ENCODE data around the gene TADA3. TPM values are rescaled to one million over a fixed set of nuclear protein-coding genes. Genes with fewer than 3 reads are reported as not detected.

The TADA3 gene
- total RNA-seq, 1 donor from 2014 or later, result 63.4 TPM

GRCh38 chr3:9769012-9769411 is 23.3 kb downstream of the TADA3 start:
- TF ChIP-seq, protein P1, sequence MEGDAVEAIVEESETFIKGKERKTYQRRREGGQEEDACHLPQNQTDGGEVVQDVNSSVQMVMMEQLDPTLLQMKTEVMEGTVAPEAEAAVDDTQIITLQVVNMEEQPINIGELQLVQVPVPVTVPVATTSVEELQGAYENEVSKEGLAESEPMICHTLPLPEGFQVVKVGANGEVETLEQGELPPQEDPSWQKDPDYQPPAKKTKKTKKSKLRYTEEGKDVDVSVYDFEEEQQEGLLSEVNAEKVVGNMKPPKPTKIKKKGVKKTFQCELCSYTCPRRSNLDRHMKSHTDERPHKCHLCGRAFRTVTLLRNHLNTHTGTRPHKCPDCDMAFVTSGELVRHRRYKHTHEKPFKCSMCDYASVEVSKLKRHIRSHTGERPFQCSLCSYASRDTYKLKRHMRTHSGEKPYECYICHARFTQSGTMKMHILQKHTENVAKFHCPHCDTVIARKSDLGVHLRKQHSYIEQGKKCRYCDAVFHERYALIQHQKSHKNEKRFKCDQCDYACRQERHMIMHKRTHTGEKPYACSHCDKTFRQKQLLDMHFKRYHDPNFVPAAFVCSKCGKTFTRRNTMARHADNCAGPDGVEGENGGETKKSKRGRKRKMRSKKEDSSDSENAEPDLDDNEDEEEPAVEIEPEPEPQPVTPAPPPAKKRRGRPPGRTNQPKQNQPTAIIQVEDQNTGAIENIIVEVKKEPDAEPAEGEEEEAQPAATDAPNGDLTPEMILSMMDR (IDR thresholded peaks at IDR 0.05), result no peak
- Mint-ChIP-seq H3K36me3 (ENCODE audit: unreplicated experiment) (no peaks in the 10 kb centered on the region), H3K4me1 (ENCODE audit: unreplicated experiment) (peaks cover 29% of the 10 kb centered on the region), H3K27me3 (ENCODE audit: unreplicated experiment) (no peaks in the 10 kb centered on the region), H3K4me3 (ENCODE audit: unreplicated experiment) (peak overlapping the region; percentile 73), H3K27ac (ENCODE audit: unreplicated experiment) (peak overlapping the region; percentile 52), H3K9me3 (ENCODE audit: unreplicated experiment) (no peaks in the 10 kb centered on the region)
- no peak for DNase-seq (ENCODE audit: extremely low spot score, unreplicated experiment)

DNA sequence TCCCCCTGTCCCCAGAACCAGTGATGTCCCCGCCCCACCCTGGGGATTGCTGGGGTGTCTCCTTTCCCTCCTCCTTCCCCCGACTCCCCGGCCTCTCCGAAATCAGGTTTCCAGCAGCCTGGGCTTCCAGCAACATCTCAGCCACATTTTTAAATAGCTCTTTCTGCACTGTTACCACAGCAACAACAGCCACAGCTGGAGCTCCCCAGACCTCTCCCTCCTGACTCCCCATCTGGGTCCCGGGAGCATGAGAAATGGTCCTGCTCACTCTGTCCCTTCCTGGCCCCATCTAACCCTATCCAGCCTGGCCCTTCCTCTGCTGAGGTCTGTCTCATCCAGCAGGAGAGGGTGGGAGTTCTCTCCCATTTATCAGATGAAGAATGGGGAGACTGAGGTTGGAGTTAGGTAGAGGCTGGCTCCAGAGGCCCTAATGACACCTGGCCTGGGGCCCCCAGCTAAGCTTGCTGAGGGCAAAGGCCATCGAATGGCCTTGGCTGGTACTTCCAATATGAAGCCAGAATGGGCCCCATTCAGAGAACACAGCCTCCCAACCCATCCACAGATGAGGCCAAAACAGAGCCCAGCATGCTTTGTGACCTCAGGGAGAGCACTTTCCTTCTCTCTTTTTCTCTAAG is 24.0 kb downstream of the TADA3 start:
- Mint-ChIP-seq H3K36me3 (ENCODE audit: unreplicated experiment) (no peaks in the 10 kb centered on the region), H3K4me1 (ENCODE audit: unreplicated experiment) (peaks cover 29% of the 10 kb centered on the region), H3K4me3 (ENCODE audit: unreplicated experiment) (no peak overlapping the region), H3K27me3 (ENCODE audit: unreplicated experiment) (no peaks in the 10 kb centered on the region), H3K9me3 (ENCODE audit: unreplicated experiment) (no peaks in the 10 kb centered on the region), H3K27ac (ENCODE audit: unreplicated experiment) (peak overlapping the region; percentile 50)
- DNase-seq (ENCODE audit: extremely low spot score, unreplicated experiment), result no peak
- TF ChIP-seq, protein P1 (IDR thresholded peaks at IDR 0.05), result no peak

DNA sequence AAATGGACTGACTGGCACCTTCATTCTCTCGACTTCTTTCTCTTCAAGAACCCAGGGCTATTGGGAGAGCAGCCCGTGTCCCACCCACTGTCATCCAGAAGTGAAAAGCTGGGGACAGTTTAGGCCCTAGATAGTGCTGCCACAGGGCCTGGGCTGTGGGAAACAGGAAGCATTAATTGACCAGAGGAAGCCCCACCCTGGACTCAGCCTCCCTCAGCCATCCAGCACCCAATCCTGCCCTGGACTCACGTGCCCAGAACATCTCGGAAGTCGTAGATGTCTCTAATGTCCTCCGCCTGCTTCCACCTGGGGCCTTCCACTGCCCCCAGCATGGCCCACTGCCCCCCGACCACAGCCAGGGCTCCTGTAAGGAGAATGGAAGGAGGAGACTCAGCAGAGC is 24.9 kb downstream of the TADA3 start:
- Mint-ChIP-seq H3K27ac (ENCODE audit: unreplicated experiment) (no peak overlapping the region), H3K9me3 (ENCODE audit: unreplicated experiment) (no peaks in the 10 kb centered on the region), H3K36me3 (ENCODE audit: unreplicated experiment) (no peaks in the 10 kb centered on the region), H3K4me3 (ENCODE audit: unreplicated experiment) (no peak overlapping the region), H3K4me1 (ENCODE audit: unreplicated experiment) (peaks cover 29% of the 10 kb centered on the region), H3K27me3 (ENCODE audit: unreplicated experiment) (no peaks in the 10 kb centered on the region)
- DNase-seq (ENCODE audit: extremely low spot score, unreplicated experiment), result no peak
- TF ChIP-seq, protein P1 (IDR thresholded peaks at IDR 0.05), result no peak

DNA sequence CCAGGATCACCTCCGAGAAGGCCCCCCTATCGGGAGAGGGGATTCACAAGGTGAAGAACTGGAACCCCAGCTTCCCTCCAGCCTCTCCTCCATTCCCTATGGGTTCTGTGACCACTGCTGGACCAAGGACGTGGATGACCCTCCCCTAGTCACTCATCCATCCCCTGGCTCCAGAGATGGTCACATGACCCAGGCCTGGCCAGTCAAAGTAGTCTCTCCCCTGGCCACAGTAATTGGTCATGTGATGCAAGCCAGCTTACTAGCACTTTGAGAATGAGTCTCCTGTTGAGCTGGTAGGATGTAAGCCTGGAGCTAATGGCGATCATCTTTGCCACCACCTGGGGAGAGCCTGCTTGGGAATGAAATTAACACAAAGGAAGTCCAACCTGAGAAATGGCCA is 26.4 kb downstream of the TADA3 start:
- Mint-ChIP-seq H3K27ac (ENCODE audit: unreplicated experiment) (no peak overlapping the region), H3K9me3 (ENCODE audit: unreplicated experiment) (no peaks in the 10 kb centered on the region), H3K36me3 (ENCODE audit: unreplicated experiment) (peaks cover 2% of the 10 kb centered on the region), H3K4me3 (ENCODE audit: unreplicated experiment) (no peak overlapping the region), H3K27me3 (ENCODE audit: unreplicated experiment) (no peaks in the 10 kb centered on the region), H3K4me1 (ENCODE audit: unreplicated experiment) (peaks cover 28% of the 10 kb centered on the region)
- TF ChIP-seq, protein P1 (IDR thresholded peaks at IDR 0.05), result no peak
- no peak for DNase-seq (ENCODE audit: extremely low spot score, unreplicated experiment)

- no peak overlapping the region for H3K27ac Mint-ChIP-seq (ENCODE audit: unreplicated experiment)
- H3K9me3 Mint-ChIP-seq (ENCODE audit: unreplicated experiment), result no peaks in the 10 kb centered on the region
These were observed 29.4 kb downstream of the TADA3 start for GRCh38 chr3:9762871-9763270.

More at GRCh38 chr3:9762871-9763270, 29.4 kb downstream of the TADA3 start:
- no peaks in the 10 kb centered on the region for H3K27me3 Mint-ChIP-seq (ENCODE audit: unreplicated experiment)
- TF ChIP-seq, protein P1 (IDR thresholded peaks at IDR 0.05), result no peak
- H3K36me3 Mint-ChIP-seq (ENCODE audit: unreplicated experiment), result peaks cover 13% of the 10 kb centered on the region
- no peak overlapping the region for H3K4me3 Mint-ChIP-seq (ENCODE audit: unreplicated experiment)
- H3K4me1 Mint-ChIP-seq (ENCODE audit: unreplicated experiment), result peaks cover 9% of the 10 kb centered on the region
- no peak for DNase-seq (ENCODE audit: extremely low spot score, unreplicated experiment)

Data from osteocyte (in vitro differentiated cells).